ENCODE measurements around the gene UNC5B. TPM values are rescaled to one million over a fixed set of nuclear protein-coding genes. Genes with fewer than 3 reads are reported as not detected.

Gene UNC5B
- total and polyA plus RNA-seq, 2 experiments from 2014 or later: 2.7 to 6.5 TPM

DNA sequence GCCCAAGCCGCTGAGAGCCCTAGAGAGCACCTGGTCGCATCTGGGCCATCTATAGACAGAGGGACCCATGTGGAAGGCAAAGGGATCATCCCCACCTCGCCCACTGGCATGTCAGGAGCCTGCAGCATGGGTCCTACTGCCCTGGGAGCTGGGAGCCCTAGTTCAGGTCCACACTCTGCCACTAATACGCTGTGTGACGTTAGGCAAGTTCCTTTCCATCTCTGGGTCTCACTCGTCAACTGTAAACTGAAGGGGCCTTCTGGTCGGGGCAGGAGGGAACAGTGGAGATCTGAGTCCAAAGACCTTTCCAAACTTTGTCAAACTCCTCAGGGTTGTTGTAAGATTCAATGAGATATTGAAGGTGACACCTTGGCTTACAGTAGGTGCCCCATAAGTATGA lies 23.4 kb downstream of the UNC5B start:
- Histone ChIP-seq H3K9ac (no peak overlapping the region), H3K9me2 (ENCODE audit: insufficient read depth) (no peaks in the 10 kb centered on the region), H3K9me3 (ENCODE audit: low read depth) (no peaks in the 10 kb centered on the region), H4K20me1 (ENCODE audit: insufficient read depth) (no peaks in the 10 kb centered on the region), H3F3A (ENCODE audit: insufficient read depth) (no peaks in the 10 kb centered on the region), H3K4me2 (ENCODE audit: unreplicated experiment) (no peak overlapping the region), H2AFZ (no peak overlapping the region), H3K4me1 (ENCODE audit: insufficient read depth) (peaks cover 11% of the 10 kb centered on the region; the same call in 1 of the 2 replicates), H3K79me2 (ENCODE audit: insufficient read depth) (no peaks in the 10 kb centered on the region), H3K27me3 (replicated peaks; ENCODE audit: insufficient read depth) (no peaks in the 10 kb centered on the region), H3K4me3 (no peak overlapping the region), H3K36me3 (ENCODE audit: low read depth) (no peaks in the 10 kb centered on the region), H3K27ac (no peak overlapping the region)
- TF ChIP-seq EZH2 (IDR thresholded peaks at IDR 0.05; ENCODE audit: insufficient read depth, poor library complexity, severe bottlenecking) (no peak), EZH2phosphoT487 (IDR thresholded peaks at IDR 0.05; ENCODE audit: insufficient read depth, low read depth) (no peak)
- 72 to 78% methylated on average over 7 of the region's 7 CpGs for WGBS, 2 experiments (ENCODE audit: low coverage in 1 of 2, low lambda C conversion rate in 2 of 2, missing lambda C conversion rate in 2 of 2)
- in situ Hi-C loops (cut with MboI): no loop called here
- DNase-seq: no peak

DNA sequence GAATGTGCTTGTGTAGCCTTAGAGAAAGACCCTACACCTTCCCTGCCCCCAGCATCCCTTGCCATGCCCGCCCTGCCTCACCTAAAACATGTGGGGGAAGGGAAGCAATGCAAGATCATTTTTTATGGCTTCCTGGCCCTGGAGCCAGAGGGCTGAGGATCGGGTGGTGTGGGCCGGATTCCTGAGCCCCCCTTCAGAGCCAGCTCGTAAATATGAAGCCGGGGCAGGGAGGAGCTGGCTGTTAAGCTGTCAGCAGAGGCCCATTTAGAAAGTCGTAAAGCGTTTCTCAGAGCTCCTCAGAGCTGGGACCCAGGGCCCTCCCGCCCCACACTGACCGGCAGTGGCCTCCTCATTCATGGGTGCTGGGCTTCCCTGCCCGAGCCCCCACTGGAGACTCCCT lies 23.9 kb downstream of the UNC5B start:
- H3K9me2 ChIP-seq (ENCODE audit: insufficient read depth): no peaks in the 10 kb centered on the region
- no peaks in the 10 kb centered on the region for H3F3A ChIP-seq (ENCODE audit: insufficient read depth)
- H3K27me3 ChIP-seq (replicated peaks; ENCODE audit: insufficient read depth): no peaks in the 10 kb centered on the region
- DNase-seq: no peak
- H3K9ac ChIP-seq: no peak overlapping the region
- no peaks in the 10 kb centered on the region for H3K36me3 ChIP-seq (ENCODE audit: low read depth)
- peaks cover 11% of the 10 kb centered on the region; the same call in 1 of the 2 replicates for H3K4me1 ChIP-seq (ENCODE audit: insufficient read depth)
- H2AFZ ChIP-seq: no peak overlapping the region
- H3K79me2 ChIP-seq (ENCODE audit: insufficient read depth): no peaks in the 10 kb centered on the region
- 73 to 76% methylated on average over 10 of the region's 10 CpGs for WGBS, 2 experiments (ENCODE audit: low coverage in 1 of 2, low lambda C conversion rate in 2 of 2, missing lambda C conversion rate in 2 of 2)
- TF ChIP-seq EZH2phosphoT487 (IDR thresholded peaks at IDR 0.05; ENCODE audit: insufficient read depth, low read depth) (no peak), EZH2 (IDR thresholded peaks at IDR 0.05; ENCODE audit: insufficient read depth, poor library complexity, severe bottlenecking) (no peak)
- no peaks in the 10 kb centered on the region for H3K9me3 ChIP-seq (ENCODE audit: low read depth)
- in situ Hi-C loops (cut with MboI): no loop called here
- H3K4me2 ChIP-seq (ENCODE audit: unreplicated experiment): no peak overlapping the region
- no peak overlapping the region for H3K27ac ChIP-seq
- H4K20me1 ChIP-seq (ENCODE audit: insufficient read depth): no peaks in the 10 kb centered on the region
- H3K4me3 ChIP-seq: no peak overlapping the region

DNA sequence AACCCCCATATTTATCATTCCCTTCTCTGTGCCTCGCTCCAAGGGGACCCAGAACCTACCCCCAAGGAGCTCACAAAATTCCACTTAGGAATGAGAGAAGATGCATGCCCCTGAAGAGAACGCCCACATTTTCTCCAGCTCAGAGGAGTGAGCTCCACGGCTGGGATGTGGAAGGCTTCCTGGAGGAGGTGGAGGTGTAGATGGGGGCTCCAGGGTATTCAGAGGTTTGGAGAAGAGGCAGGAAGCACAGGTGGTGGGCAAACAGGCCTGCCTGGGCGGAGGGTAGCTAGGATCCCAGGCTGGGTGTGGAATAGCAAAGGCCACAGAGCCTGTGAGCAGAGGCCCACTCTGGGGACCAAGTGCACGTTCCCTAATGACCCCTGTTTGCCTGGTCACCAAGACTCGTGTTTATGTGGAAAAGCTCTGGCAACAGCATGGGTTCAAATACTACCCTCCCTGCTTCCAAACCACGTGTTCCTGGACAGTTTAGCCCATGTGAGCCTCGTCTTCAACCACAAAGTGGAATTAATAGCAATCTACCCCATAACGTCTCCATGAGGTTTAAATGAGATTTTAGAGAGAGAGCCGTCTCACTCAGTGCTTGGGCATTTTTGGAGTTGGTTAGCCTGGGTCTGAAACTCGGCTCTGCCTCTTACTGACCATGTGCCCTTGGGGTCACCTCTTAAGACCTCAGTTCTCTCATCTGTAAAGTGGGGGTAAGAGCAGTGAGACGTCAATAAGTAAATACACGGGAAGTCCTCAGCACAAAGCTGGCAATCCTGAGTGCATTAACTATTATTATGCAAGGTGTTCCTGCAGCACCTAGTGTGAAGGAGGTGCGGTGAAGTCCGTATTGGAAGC lies 24.7 kb downstream of the UNC5B start:
- Histone ChIP-seq H3K79me2 (ENCODE audit: insufficient read depth) (no peaks in the 10 kb centered on the region), H3K4me1 (ENCODE audit: insufficient read depth) (peaks cover 11% of the 10 kb centered on the region), H3K36me3 (ENCODE audit: low read depth) (no peaks in the 10 kb centered on the region), H3K9me2 (ENCODE audit: insufficient read depth) (no peaks in the 10 kb centered on the region), H3K9me3 (ENCODE audit: low read depth) (no peaks in the 10 kb centered on the region), H3F3A (ENCODE audit: insufficient read depth) (no peaks in the 10 kb centered on the region), H3K9ac (no peak overlapping the region), H3K27ac (no peak overlapping the region), H4K20me1 (ENCODE audit: insufficient read depth) (no peaks in the 10 kb centered on the region), H2AFZ (no peak overlapping the region), H3K4me2 (ENCODE audit: unreplicated experiment) (no peak overlapping the region), H3K27me3 (replicated peaks; ENCODE audit: insufficient read depth) (no peaks in the 10 kb centered on the region), H3K4me3 (no peak overlapping the region)
- DNase-seq: no peak
- 83 to 85% methylated on average over 15 of the region's 15 CpGs for WGBS, 2 experiments (ENCODE audit: low coverage in 1 of 2, low lambda C conversion rate in 2 of 2, missing lambda C conversion rate in 2 of 2)
- in situ Hi-C loops (cut with MboI): no loop called here
- TF ChIP-seq EZH2phosphoT487 (IDR thresholded peaks at IDR 0.05; ENCODE audit: insufficient read depth, low read depth) (no peak), EZH2 (IDR thresholded peaks at IDR 0.05; ENCODE audit: insufficient read depth, poor library complexity, severe bottlenecking) (no peak)

DNA sequence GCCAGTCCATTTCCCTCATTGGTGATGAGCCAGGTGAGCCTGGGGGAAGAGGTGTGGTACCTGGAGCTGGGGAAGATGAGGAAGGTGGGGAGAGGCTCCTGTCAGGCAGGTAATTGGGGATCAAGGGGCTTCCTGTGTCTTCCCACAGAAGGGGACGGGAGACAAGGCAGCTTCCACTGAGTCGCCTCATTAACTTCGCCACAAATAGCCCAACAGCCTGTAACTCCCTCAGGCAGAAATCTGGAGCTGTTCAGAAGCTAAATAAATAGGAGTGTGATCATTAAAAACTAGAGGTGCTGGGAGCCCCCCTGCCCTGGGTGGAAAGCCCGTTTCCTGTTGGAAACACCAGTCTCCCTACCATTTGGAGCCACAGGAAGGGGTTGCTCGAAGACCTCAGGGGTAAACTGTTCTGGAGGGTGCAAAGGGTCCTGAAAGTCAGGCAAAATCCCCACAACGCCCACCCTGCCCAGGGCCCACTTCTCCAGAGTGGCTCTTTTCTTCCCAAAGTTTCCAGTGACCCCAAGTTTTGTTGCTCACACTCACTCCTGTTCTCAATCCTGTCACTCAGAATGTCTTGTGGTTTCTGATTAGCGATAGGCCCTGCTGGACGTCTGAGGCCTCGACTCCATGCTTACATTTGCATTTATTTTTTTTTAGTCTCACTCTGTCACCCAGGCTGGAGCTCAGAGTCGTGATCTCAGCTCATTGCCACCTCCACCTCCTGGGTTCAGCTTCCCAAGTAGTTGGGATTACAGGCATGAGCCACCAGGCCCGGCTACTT lies 25.7 kb downstream of the UNC5B start:
- Histone ChIP-seq H3K4me2 (ENCODE audit: unreplicated experiment) (no peak overlapping the region), H3K4me1 (ENCODE audit: insufficient read depth) (peaks cover 7% of the 10 kb centered on the region), H3K27ac (no peak overlapping the region), H3F3A (ENCODE audit: insufficient read depth) (no peaks in the 10 kb centered on the region), H3K79me2 (ENCODE audit: insufficient read depth) (no peaks in the 10 kb centered on the region), H2AFZ (no peak overlapping the region), H3K4me3 (no peak overlapping the region), H3K9me2 (ENCODE audit: insufficient read depth) (no peaks in the 10 kb centered on the region), H4K20me1 (ENCODE audit: insufficient read depth) (no peaks in the 10 kb centered on the region), H3K36me3 (ENCODE audit: low read depth) (no peaks in the 10 kb centered on the region), H3K9ac (no peak overlapping the region), H3K9me3 (ENCODE audit: low read depth) (no peaks in the 10 kb centered on the region), H3K27me3 (replicated peaks; ENCODE audit: insufficient read depth) (no peaks in the 10 kb centered on the region)
- TF ChIP-seq EZH2 (IDR thresholded peaks at IDR 0.05; ENCODE audit: insufficient read depth, poor library complexity, severe bottlenecking) (no peak), EZH2phosphoT487 (IDR thresholded peaks at IDR 0.05; ENCODE audit: insufficient read depth, low read depth) (no peak)
- DNase-seq: no peak
- 86 to 89% methylated on average over 11 of the region's 11 CpGs for WGBS, 2 experiments (ENCODE audit: low coverage in 1 of 2, low lambda C conversion rate in 2 of 2, missing lambda C conversion rate in 2 of 2)
- in situ Hi-C loops (cut with MboI): no loop called here
